WTC11 (cell line): Measurements from ENCODE around the gene TMEM132E. TPM values are rescaled to one million over a fixed set of nuclear protein-coding genes. Genes with fewer than 3 reads are reported as not detected.
A peak's percentile ranks its signal among the peaks of the same experiment; 100 is the strongest.

ENCODE experiments used
- ATAC-seq: fragments of 200-7000 bp; cut with Tn5 transposase; 2 replicates; pipeline ENCODE4 v1.10.0; 2021; ENCODE audit warnings: mild to moderate bottlenecking, moderate library complexity
- CTCF ChIA-PET: fragments of 300-600 bp; sonication (Branson Sonifier 250); formaldehyde crosslinking; loops from one replicate; lab custom pipeline; 2021; ENCODE audit warnings: antibody characterized with exemption; lab: Charles Lee
- POLR2A ChIA-PET: fragments of 350-600 bp; sonication (Branson Sonifier 250); formaldehyde crosslinking; loops from one replicate; lab custom pipeline; 2021; ENCODE audit warnings: antibody characterized with exemption; lab: Charles Lee
- DNase-seq: peaks from one replicate; pipeline ENCODE4 v3.0.0; 2021; ENCODE audit warnings: low spot score
- H3K27ac Mint-ChIP-seq: 2 replicates; pipeline ENCODE4 v1.8.0; 2021; ENCODE audit warnings: mixed read lengths
- H3K27me3 Mint-ChIP-seq: 2 replicates; pipeline ENCODE4 v1.8.0; 2021; ENCODE audit warnings: low read depth, mild to moderate bottlenecking, moderate library complexity, mixed read lengths
- H3K36me3 Mint-ChIP-seq: 2 replicates; pipeline ENCODE4 v1.8.0; 2021; ENCODE audit warnings: mixed read lengths
- H3K4me1 Mint-ChIP-seq: 2 replicates; pipeline ENCODE4 v1.8.0; 2022; ENCODE audit warnings: mixed read lengths
- H3K4me3 Mint-ChIP-seq: 2 replicates; pipeline ENCODE4 v1.8.0; 2021; ENCODE audit warnings: mild to moderate bottlenecking, moderate library complexity, mixed read lengths
- H3K9me3 Mint-ChIP-seq: 2 replicates; pipeline ENCODE4 v1.8.0; 2021; ENCODE audit warnings: mixed read lengths
- CREB1 ChIP-seq: sonication (generic); formaldehyde crosslinking; IDR thresholded peaks from 2 replicates; pipeline ENCODE4 v1.8.0; 2023; ENCODE audit warnings: mild to moderate bottlenecking, missing genetic modification reagents
- E2F1 ChIP-seq: sonication (generic); formaldehyde crosslinking; IDR thresholded peaks from 2 replicates; pipeline ENCODE4 v1.8.0; 2022; ENCODE audit warnings: mild to moderate bottlenecking, missing genetic modification reagents
- ELF4 ChIP-seq: sonication (generic); formaldehyde crosslinking; IDR thresholded peaks from 2 replicates; pipeline ENCODE4 v1.8.1; 2022; ENCODE audit warnings: low read depth, mild to moderate bottlenecking, moderate library complexity, missing genetic modification reagents
- GRHL2 ChIP-seq: fragments of 250-450 bp; sonication (Bioruptor Pico); IDR thresholded peaks from 2 replicates; pipeline ENCODE4 v1.8.0; 2022; ENCODE audit warnings: mild to moderate bottlenecking, moderate library complexity; ENCODE audit not compliant: insufficient replicate concordance, severe bottlenecking
- GTF2I ChIP-seq: fragments of 250-450 bp; sonication (Bioruptor Pico); conservative IDR thresholded peaks from 2 replicates; pipeline ENCODE4 v1.4.0; 2021; ENCODE audit warnings: mild to moderate bottlenecking
- JUN ChIP-seq: sonication (generic); formaldehyde crosslinking; IDR thresholded peaks from 2 replicates; pipeline ENCODE4 v1.8.0; 2023; ENCODE audit warnings: mild to moderate bottlenecking, missing genetic modification reagents
- RELA ChIP-seq: sonication (generic); formaldehyde crosslinking; IDR thresholded peaks from 2 replicates; pipeline ENCODE4 v1.8.1; 2022; ENCODE audit warnings: missing genetic modification reagents, mild to moderate bottlenecking, borderline replicate concordance
- STAT6 ChIP-seq: sonication (generic); formaldehyde crosslinking; conservative IDR thresholded peaks from 2 replicates; pipeline ENCODE4 v1.8.1; 2023; ENCODE audit warnings: mild to moderate bottlenecking, low read depth, missing genetic modification reagents, moderate library complexity
- ZBTB21 ChIP-seq: sonication (generic); formaldehyde crosslinking; IDR thresholded peaks from 2 replicates; pipeline ENCODE4 v1.8.1; 2023; ENCODE audit warnings: mild to moderate bottlenecking, missing genetic modification reagents, borderline replicate concordance
- ZNF121 ChIP-seq: sonication (generic); formaldehyde crosslinking; IDR thresholded peaks from 2 replicates; pipeline ENCODE4 v1.8.0; 2023; ENCODE audit warnings: missing genetic modification reagents
- ZNF219 ChIP-seq: sonication (generic); formaldehyde crosslinking; IDR thresholded peaks from 2 replicates; pipeline ENCODE4 v1.8.0; 2023; ENCODE audit warnings: missing genetic modification reagents, mild to moderate bottlenecking, borderline replicate concordance
- ZNF317 ChIP-seq: sonication (generic); formaldehyde crosslinking; IDR thresholded peaks from 2 replicates; pipeline ENCODE4 v1.8.1; 2023; ENCODE audit warnings: low read depth, mild to moderate bottlenecking, moderate library complexity, missing genetic modification reagents, borderline replicate concordance
- ZNF423 ChIP-seq: fragments of 250-450 bp; sonication (Bioruptor Pico); IDR thresholded peaks from 2 replicates; pipeline ENCODE4 v2.1.2; 2022; ENCODE audit warnings: mild to moderate bottlenecking, moderate library complexity
- total RNA-seq: library from RNA; stranded (reverse); gene quantifications from 3 replicates; pipeline ENCODE4 v1.2.3, GENCODE V29; 2021
- TF ChIP-seq, protein P1 (sequence below): sonication (generic); formaldehyde crosslinking; IDR thresholded peaks from 2 replicates; pipeline ENCODE4 v1.8.1; 2022; ENCODE audit warnings: mild to moderate bottlenecking, moderate library complexity, missing genetic modification reagents
- TF ChIP-seq, protein P2 (sequence below): sonication (generic); formaldehyde crosslinking; conservative IDR thresholded peaks from 2 replicates; pipeline ENCODE4 v1.8.1; 2022; ENCODE audit warnings: mild to moderate bottlenecking, missing genetic modification reagents
- TF ChIP-seq, protein P3 (sequence below): fragments of 250-450 bp; sonication (Bioruptor Pico); conservative IDR thresholded peaks from 2 replicates; pipeline ENCODE4 v1.9.0; 2021; ENCODE audit warnings: mild to moderate bottlenecking
- TF ChIP-seq, protein P4 (sequence below): sonication (generic); formaldehyde crosslinking; IDR thresholded peaks from 2 replicates; pipeline ENCODE4 v1.8.0; 2022; ENCODE audit warnings: missing genetic modification reagents
- TF ChIP-seq, protein P5 (sequence below): sonication (generic); formaldehyde crosslinking; IDR thresholded peaks from 2 replicates; pipeline ENCODE4 v1.8.0; 2022; ENCODE audit warnings: mild to moderate bottlenecking, missing genetic modification reagents

TMEM132E gene
- total RNA-seq, 1 experiment from 2014 or later = 1.2 TPM

DNA sequence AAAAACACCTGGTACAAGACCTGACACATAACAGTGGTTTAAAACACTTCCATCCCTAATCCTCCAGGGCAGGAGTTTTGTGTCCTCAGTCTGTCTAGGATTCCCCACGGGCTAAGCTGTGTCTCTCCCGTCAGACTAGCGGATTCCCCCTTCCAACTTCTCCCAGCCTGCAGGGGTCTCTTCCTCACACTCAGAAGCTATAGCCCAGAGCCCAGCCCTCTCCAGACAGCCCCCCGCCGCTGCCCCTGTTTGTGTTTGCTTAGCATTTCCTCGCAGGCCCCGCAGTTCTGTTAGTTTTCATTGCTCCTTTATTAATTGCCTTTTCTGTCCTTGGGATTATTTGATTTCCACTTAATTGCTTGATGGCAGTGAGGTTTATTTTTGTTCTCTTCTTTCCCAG lies 91.2 kb downstream of the TMEM132E start:
- POLR2A ChIA-PET = no interaction called here
- TF ChIP-seq, protein P1, sequence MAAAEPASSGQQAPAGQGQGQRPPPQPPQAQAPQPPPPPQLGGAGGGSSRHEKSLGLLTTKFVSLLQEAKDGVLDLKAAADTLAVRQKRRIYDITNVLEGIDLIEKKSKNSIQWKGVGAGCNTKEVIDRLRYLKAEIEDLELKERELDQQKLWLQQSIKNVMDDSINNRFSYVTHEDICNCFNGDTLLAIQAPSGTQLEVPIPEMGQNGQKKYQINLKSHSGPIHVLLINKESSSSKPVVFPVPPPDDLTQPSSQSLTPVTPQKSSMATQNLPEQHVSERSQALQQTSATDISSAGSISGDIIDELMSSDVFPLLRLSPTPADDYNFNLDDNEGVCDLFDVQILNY (CRISPR knock-in tag) = no peak
- TF ChIP-seq, protein P2, sequence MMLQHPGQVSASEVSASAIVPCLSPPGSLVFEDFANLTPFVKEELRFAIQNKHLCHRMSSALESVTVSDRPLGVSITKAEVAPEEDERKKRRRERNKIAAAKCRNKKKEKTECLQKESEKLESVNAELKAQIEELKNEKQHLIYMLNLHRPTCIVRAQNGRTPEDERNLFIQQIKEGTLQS (CRISPR knock-in tag) = no peak
- TF ChIP-seq E2F1 (no peak), GRHL2 (CRISPR knock-in tag) (no peak), ZBTB21 (CRISPR knock-in tag) (no peak)
- TF ChIP-seq, protein P3, sequence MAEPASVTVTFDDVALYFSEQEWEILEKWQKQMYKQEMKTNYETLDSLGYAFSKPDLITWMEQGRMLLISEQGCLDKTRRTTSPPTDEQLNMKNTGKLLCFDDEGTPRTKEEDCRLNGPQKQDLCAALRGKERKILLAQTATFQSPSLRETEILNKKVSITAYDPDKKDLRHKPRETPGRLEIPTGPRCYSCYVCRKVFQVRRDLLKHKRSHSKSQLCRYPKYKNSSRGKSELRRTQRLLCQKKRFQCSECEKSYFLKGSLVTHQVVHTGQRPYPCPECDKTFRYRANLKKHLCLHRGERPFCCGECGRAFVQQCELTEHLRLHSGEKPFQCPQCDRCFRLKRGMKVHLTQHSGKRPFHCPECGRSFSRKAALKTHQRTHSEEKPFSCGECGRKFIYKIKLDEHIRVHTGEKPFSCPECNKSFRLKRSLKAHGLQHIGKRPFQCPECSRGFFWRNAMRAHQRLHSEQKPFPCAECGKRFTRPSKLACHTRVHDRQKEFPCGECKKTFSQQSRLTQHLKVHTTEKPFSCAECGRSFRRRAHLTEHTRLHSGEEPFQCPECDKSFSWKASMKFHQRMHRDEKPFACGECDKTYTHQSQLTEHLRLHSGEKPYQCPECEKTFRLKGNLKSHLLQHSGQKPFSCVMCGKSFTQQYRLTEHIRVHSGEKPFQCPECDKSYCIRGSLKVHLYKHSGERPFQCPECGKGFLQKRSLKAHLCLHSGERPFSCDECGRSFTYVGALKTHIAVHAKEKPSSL (CRISPR knock-in tag) = no peak
- TF ChIP-seq, protein P4, sequence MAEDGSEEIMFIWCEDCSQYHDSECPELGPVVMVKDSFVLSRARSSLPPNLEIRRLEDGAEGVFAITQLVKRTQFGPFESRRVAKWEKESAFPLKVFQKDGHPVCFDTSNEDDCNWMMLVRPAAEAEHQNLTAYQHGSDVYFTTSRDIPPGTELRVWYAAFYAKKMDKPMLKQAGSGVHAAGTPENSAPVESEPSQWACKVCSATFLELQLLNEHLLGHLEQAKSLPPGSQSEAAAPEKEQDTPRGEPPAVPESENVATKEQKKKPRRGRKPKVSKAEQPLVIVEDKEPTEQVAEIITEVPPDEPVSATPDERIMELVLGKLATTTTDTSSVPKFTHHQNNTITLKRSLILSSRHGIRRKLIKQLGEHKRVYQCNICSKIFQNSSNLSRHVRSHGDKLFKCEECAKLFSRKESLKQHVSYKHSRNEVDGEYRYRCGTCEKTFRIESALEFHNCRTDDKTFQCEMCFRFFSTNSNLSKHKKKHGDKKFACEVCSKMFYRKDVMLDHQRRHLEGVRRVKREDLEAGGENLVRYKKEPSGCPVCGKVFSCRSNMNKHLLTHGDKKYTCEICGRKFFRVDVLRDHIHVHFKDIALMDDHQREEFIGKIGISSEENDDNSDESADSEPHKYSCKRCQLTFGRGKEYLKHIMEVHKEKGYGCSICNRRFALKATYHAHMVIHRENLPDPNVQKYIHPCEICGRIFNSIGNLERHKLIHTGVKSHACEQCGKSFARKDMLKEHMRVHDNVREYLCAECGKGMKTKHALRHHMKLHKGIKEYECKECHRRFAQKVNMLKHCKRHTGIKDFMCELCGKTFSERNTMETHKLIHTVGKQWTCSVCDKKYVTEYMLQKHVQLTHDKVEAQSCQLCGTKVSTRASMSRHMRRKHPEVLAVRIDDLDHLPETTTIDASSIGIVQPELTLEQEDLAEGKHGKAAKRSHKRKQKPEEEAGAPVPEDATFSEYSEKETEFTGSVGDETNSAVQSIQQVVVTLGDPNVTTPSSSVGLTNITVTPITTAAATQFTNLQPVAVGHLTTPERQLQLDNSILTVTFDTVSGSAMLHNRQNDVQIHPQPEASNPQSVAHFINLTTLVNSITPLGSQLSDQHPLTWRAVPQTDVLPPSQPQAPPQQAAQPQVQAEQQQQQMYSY (CRISPR knock-in tag) = no peak
- TF ChIP-seq, all 79 proteins: peak for 0
- H3K27ac Mint-ChIP-seq = no peak overlapping the region
- no peak overlapping the region for H3K4me3 Mint-ChIP-seq
- H3K9me3 Mint-ChIP-seq = no peaks in the 10 kb centered on the region
- peak; percentile 41; the same call in 1 of the 2 replicates for ATAC-seq
- H3K4me1 Mint-ChIP-seq = peaks cover 27% of the 10 kb centered on the region
- H3K27me3 Mint-ChIP-seq = no peaks in the 10 kb centered on the region; the same call in 1 of the 2 replicates
- DNase-seq = no peak
- CTCF ChIA-PET = interaction anchor here (1.5 kb wide), 2 partner anchors 128 kb away, joined by 5 to 6 read pairs; no protein-coding TSS in a partner anchor
- no peaks in the 10 kb centered on the region for H3K36me3 Mint-ChIP-seq

GRCh38 chr17:34671191-34671590 lies 91.8 kb downstream of the TMEM132E start:
- H3K4me3 Mint-ChIP-seq = no peak overlapping the region
- TF ChIP-seq CREB1 (CRISPR knock-in tag) (no peak), ZBTB21 (CRISPR knock-in tag) (no peak), JUN (CRISPR knock-in tag) (no peak), ZNF121 (CRISPR knock-in tag) (0 out of 2 replicates have a peak, but pooled peaks have one; percentile 22)
- TF ChIP-seq, protein P5, sequence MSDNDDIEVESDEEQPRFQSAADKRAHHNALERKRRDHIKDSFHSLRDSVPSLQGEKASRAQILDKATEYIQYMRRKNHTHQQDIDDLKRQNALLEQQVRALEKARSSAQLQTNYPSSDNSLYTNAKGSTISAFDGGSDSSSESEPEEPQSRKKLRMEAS (CRISPR knock-in tag) = no peak
- ChIA-PET POLR2A (no interaction called here), CTCF (interaction anchor here (1.5 kb wide), 1 partner anchor 129 kb away, joined by 6 read pairs; no protein-coding TSS in a partner anchor)
- H3K9me3 Mint-ChIP-seq = no peaks in the 10 kb centered on the region
- H3K27me3 Mint-ChIP-seq = peaks cover under 1% of the 10 kb centered on the region; the same call in 1 of the 2 replicates
- H3K27ac Mint-ChIP-seq = no peak overlapping the region
- ATAC-seq = no peak
- no peak for DNase-seq
- no peaks in the 10 kb centered on the region for H3K36me3 Mint-ChIP-seq
- peaks cover 24% of the 10 kb centered on the region for H3K4me1 Mint-ChIP-seq

DNA sequence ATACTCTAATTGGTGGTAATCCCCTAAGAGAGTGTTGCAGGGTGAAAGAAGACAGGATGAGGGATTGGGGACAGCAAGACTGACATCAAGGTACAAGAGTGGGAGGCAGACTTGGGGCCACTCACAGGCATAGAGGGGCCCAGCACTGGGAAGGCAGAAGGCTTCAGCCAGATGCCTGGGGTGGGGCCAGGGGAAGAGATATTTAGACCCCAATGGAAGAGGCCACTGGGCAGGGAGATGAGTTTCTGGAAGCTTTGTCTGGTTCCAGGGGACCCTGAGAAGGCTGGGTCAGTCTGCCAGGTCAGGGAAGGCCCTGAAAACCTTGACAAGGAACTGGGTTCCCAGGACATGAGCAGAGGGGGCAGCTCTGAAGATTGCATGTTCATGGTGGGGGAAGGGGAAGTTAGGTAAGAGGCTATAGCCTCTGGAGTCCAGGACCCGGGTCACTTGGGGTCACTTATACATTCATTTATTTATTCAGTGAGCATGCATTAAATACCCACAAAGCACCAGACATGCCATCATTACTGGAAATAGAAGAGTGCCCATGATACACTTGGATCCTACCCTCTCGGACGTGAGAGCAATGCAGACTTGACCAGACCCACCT lies 92.9 kb downstream of the TMEM132E start:
- TF ChIP-seq ZNF317 (CRISPR knock-in tag) = no peak
- TF ChIP-seq ELF4 (CRISPR knock-in tag) = no peak
- TF ChIP-seq STAT6 = no peak
- TF ChIP-seq GTF2I (CRISPR knock-in tag) = no peak
- TF ChIP-seq ZNF423 (CRISPR knock-in tag) = no peak
- no peak for TF ChIP-seq ZNF219 (CRISPR knock-in tag)
- no peak for TF ChIP-seq RELA
- TF ChIP-seq, all 79 proteins: peak for 0
- Mint-ChIP-seq H3K27ac (no peak overlapping the region), H3K4me1 (peaks cover 22% of the 10 kb centered on the region), H3K36me3 (no peaks in the 10 kb centered on the region), H3K9me3 (no peaks in the 10 kb centered on the region), H3K4me3 (no peak overlapping the region), H3K27me3 (peaks cover 3% of the 10 kb centered on the region; the same call in 1 of the 2 replicates)
- ATAC-seq (no peak), DNase-seq (no peak)
- ChIA-PET POLR2A (no interaction called here), CTCF (interaction anchor here (2.1 kb wide), 1 partner anchor 220 kb away, joined by 4 read pairs; no protein-coding TSS in a partner anchor)
